Neuronal stem cell (in vitro differentiated cells): ENCODE results near the gene NSRP1.
"Not testable (repeated sequence)": the region's sequence is repeated elsewhere in the genome, so short reads cannot be mapped to it uniquely, and the experiment has no call there.

Experiments
- DNase-seq: peaks from one replicate; pipeline ENCODE4 v3.0.0-alpha.2; 2013; ENCODE audit warnings: low spot score
- H2AFZ ChIP-seq: one replicate; pipeline ENCODE4 v1.6.1; 2013; ENCODE audit warnings: mild to moderate bottlenecking, low read length, inconsistent platforms
- H2AK5ac ChIP-seq: 2 replicates; pipeline ENCODE4 v1.6.1; 2013; ENCODE audit warnings: low read depth, mild to moderate bottlenecking, inconsistent platforms, low read length, moderate library complexity, mixed read lengths
- H2BK120ac ChIP-seq: 2 replicates; pipeline ENCODE4 v1.6.1; 2013; ENCODE audit warnings: low read depth, mild to moderate bottlenecking, inconsistent platforms, low read length, moderate library complexity, mixed read lengths
- H2BK12ac ChIP-seq: one replicate; pipeline ENCODE4 v1.6.1; 2013; ENCODE audit warnings: low read length, inconsistent platforms
- H2BK15ac ChIP-seq: 2 replicates; pipeline ENCODE4 v1.6.1; 2013; ENCODE audit warnings: mild to moderate bottlenecking, low read length, inconsistent platforms, mixed read lengths
- H2BK5ac ChIP-seq: one replicate; pipeline ENCODE4 v1.6.1; 2013; ENCODE audit warnings: inconsistent platforms, mild to moderate bottlenecking, low read length, moderate library complexity
- H3K14ac ChIP-seq: one replicate; pipeline ENCODE4 v1.6.1; 2013; ENCODE audit warnings: low read length, inconsistent platforms
- H3K18ac ChIP-seq: 2 replicates; pipeline ENCODE4 v1.6.1; 2013; ENCODE audit warnings: low read length, inconsistent platforms
- H3K23ac ChIP-seq: 2 replicates; pipeline ENCODE4 v1.6.1; 2013; ENCODE audit warnings: low read depth, mild to moderate bottlenecking, mixed read lengths, low read length, inconsistent platforms; ENCODE audit not compliant: poor library complexity
- H3K27ac ChIP-seq: replicated peaks from 3 replicates; pipeline ENCODE4 v1.5.1; 2013; ENCODE audit warnings: low read length, inconsistent platforms
- H3K27me3 ChIP-seq, 3 experiments: 2 replicates each; pipeline ENCODE4 v1.6.1; 2013; ENCODE audit warnings: low read length in 3 of 3, mild to moderate bottlenecking in 2 of 3, inconsistent platforms in 1 of 3, low read depth in 1 of 3, mixed read lengths in 1 of 3, moderate library complexity in 1 of 3; ENCODE audit not compliant: control insufficient read depth in 3 of 3, insufficient read depth in 3 of 3
- H3K36me3 ChIP-seq, 2 donors: replicated peaks in 1 of 2; 2 replicates each; pipeline ENCODE4 v1.6.1; 2013; ENCODE audit warnings: low read length in 2 of 2; ENCODE audit not compliant: control insufficient read depth in 2 of 2, insufficient read depth in 2 of 2
- H3K4ac ChIP-seq: 2 replicates; pipeline ENCODE4 v1.6.1; 2013; ENCODE audit warnings: inconsistent platforms, mild to moderate bottlenecking, low read length, moderate library complexity
- H3K4me1 ChIP-seq, 2 donors: 1 replicate in 1 of 2; 2 replicates in 1 of 2; pipeline ENCODE4 v1.6.1; 2013; ENCODE audit warnings: low read length in 2 of 2, low read depth in 1 of 2; ENCODE audit not compliant: control insufficient read depth in 2 of 2, insufficient read depth in 1 of 2
- H3K4me2 ChIP-seq: one replicate; pipeline ENCODE4 v1.6.1; 2013; ENCODE audit warnings: mild to moderate bottlenecking, low read length, inconsistent platforms; ENCODE audit not compliant: insufficient read depth, poor library complexity, severe bottlenecking
- H3K4me3 ChIP-seq, 2 donors: 2 replicates each; pipeline ENCODE4 v1.5.1; 2013; ENCODE audit warnings: low read length in 2 of 2, mild to moderate bottlenecking in 2 of 2, inconsistent platforms in 1 of 2, moderate library complexity in 1 of 2
- H3K79me1 ChIP-seq: one replicate; pipeline ENCODE4 v1.6.1; 2013; ENCODE audit warnings: low read depth, mild to moderate bottlenecking, inconsistent platforms, low read length, moderate library complexity
- H3K9ac ChIP-seq: one replicate; pipeline ENCODE4 v1.6.1; 2013; ENCODE audit warnings: mild to moderate bottlenecking, low read depth, low read length, inconsistent platforms; ENCODE audit not compliant: poor library complexity
- H3K9me3 ChIP-seq, 2 donors: replicated peaks in 1 of 2; 2 replicates each; pipeline versions ENCODE3 to v1.6.1; 2013; ENCODE audit warnings: low read length in 2 of 2, mild to moderate bottlenecking in 2 of 2, inconsistent platforms in 1 of 2, low read depth in 1 of 2, mixed read lengths in 1 of 2, moderate library complexity in 1 of 2; ENCODE audit not compliant: control insufficient read depth in 2 of 2, insufficient read depth in 1 of 2
- H4K8ac ChIP-seq: one replicate; pipeline ENCODE4 v1.6.1; 2013; ENCODE audit warnings: low read depth, mild to moderate bottlenecking, inconsistent platforms, low read length, moderate library complexity
- H4K91ac ChIP-seq: one replicate; pipeline ENCODE4 v1.6.1; 2013; ENCODE audit warnings: low read length, low read depth, mild to moderate bottlenecking, inconsistent platforms; ENCODE audit not compliant: poor library complexity
- WGBS, 2 donors: extraction: QIAGEN DNeasy Blood & Tissue Kit; methylation state at CpG; one replicate each; pipeline ENCODE4 v1.1.7; 2013; ENCODE audit warnings: missing lambda C conversion rate in 2 of 2, mixed read lengths in 1 of 2; ENCODE audit not compliant: insufficient read length in 2 of 2, insufficient replicate concordance in 1 of 2; ENCODE audit errors: extremely low coverage in 2 of 2; 5-methylcytosine and 5-hydroxymethylcytosine counted together

NSRP1 gene

DNA sequence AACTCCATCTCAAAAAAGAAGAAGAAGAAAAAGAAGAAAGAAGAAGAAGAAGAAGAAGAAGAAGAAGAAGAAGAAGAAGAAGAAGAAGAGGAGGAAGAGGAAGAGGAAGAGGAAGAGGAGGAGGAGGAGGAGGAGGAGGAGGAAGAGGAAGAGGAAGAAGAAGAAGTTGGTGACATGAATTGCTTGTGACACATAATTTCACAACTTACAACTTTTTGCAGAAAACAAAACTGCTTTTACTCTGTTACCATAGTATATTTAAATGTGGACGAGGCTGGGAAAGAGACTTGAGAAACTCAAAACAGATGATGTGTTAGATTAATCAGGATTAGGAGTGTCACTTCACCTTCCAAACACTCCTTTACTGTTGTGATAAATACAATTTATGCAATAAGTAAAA is 113.4 kb downstream of the NSRP1 start:
- H3K4me3 ChIP-seq, H3K9me3 ChIP-seq, H3K14ac ChIP-seq, H3K79me1 ChIP-seq, H2BK12ac ChIP-seq, H3K36me3 ChIP-seq, H3K4me2 ChIP-seq, H3K23ac ChIP-seq, H2AFZ ChIP-seq, H3K4ac ChIP-seq, H3K9ac ChIP-seq, DNase-seq, H4K91ac ChIP-seq, H2BK120ac ChIP-seq, H3K27ac ChIP-seq, H4K8ac ChIP-seq, H2AK5ac ChIP-seq, H3K4me1 ChIP-seq, H2BK15ac ChIP-seq, H2BK5ac ChIP-seq, H3K18ac ChIP-seq: not testable (repeated sequence)
- no CpG with 5 or more reads among the region's 1 CpG for WGBS, 2 donors
- peaks cover 2 to 66% (median 28%) of the 10 kb centered on the region in 3 experiments for H3K27me3 ChIP-seq

- no peak overlapping the region for H3K14ac ChIP-seq
- H3K9ac ChIP-seq, result no peak overlapping the region
- H2BK15ac ChIP-seq, result no peak overlapping the region
- no peak overlapping the region for H3K4me3 ChIP-seq
- no peak overlapping the region for H3K23ac ChIP-seq
- H3K9me3 ChIP-seq, result peaks cover 0 to 3% of the 10 kb centered on the region in 2 donors
- no peak for DNase-seq
- H4K91ac ChIP-seq, result no peak overlapping the region
- H3K4me1 ChIP-seq, result peaks cover 5 to 8% of the 10 kb centered on the region in 2 donors
- H2BK5ac ChIP-seq, result no peak overlapping the region
- no peak overlapping the region for H2AK5ac ChIP-seq
- H3K36me3 ChIP-seq, result no peaks in the 10 kb centered on the region
- H3K18ac ChIP-seq, result no peak overlapping the region
- no peak overlapping the region for H3K27ac ChIP-seq
- H2BK120ac ChIP-seq, result no peak overlapping the region
- H2BK12ac ChIP-seq, result no peak overlapping the region
- peaks cover 7 to 69% (median 35%) of the 10 kb centered on the region in 3 experiments for H3K27me3 ChIP-seq
- no peak overlapping the region for H4K8ac ChIP-seq
- no peak overlapping the region for H3K4ac ChIP-seq
- H3K79me1 ChIP-seq, result no peaks in the 10 kb centered on the region
- H3K4me2 ChIP-seq, result no peak overlapping the region
- H2AFZ ChIP-seq, result no peak overlapping the region
- WGBS, 2 donors, result no CpG with 5 or more reads among the region's 7 CpGs
Measured at GRCh38 chr17:30230596-30231125, 114.0 kb downstream of the NSRP1 start.

- no peaks in the 10 kb centered on the region for H3K36me3 ChIP-seq
Measured at GRCh38 chr17:30232015-30232823, 115.6 kb downstream of the NSRP1 start.

GRCh38 chr17:30232824-30233427 is 116.3 kb downstream of the NSRP1 start:
- H2BK120ac ChIP-seq, result no peak overlapping the region
- no peak overlapping the region for H3K9ac ChIP-seq
- WGBS, 2 donors, result no CpG with 5 or more reads among the region's 11 CpGs
- H3K18ac ChIP-seq, result no peak overlapping the region
- no peak overlapping the region for H4K91ac ChIP-seq
- no peak overlapping the region for H3K23ac ChIP-seq
- peak overlapping the region; percentile 9 for H3K14ac ChIP-seq
- H2AK5ac ChIP-seq, result no peak overlapping the region
- peaks cover 13% of the 10 kb centered on the region in 2 donors for H3K4me1 ChIP-seq
- H3K4me3 ChIP-seq, result no peak overlapping the region
- H3K9me3 ChIP-seq, result peaks cover 0 to 3% of the 10 kb centered on the region in 2 donors
- H3K27ac ChIP-seq, result no peak overlapping the region
- H3K27me3 ChIP-seq, result peaks cover 19 to 86% (median 55%) of the 10 kb centered on the region in 3 experiments
- no peak for DNase-seq
- no peak overlapping the region for H4K8ac ChIP-seq
- no peaks in the 10 kb centered on the region for H3K79me1 ChIP-seq
- H2BK5ac ChIP-seq, result no peak overlapping the region
- H3K4me2 ChIP-seq, result no peak overlapping the region
- H3K4ac ChIP-seq, result no peak overlapping the region
- H2AFZ ChIP-seq, result no peak overlapping the region
- no peak overlapping the region for H2BK15ac ChIP-seq
- no peaks in the 10 kb centered on the region for H3K36me3 ChIP-seq
- H2BK12ac ChIP-seq, result no peak overlapping the region

More at GRCh38 chr17:30232015-30232823, 115.6 kb downstream of the NSRP1 start:
- no peaks in the 10 kb centered on the region for H3K79me1 ChIP-seq
- DNase-seq, result no peak
- no peak overlapping the region for H3K4me3 ChIP-seq
- H2BK12ac ChIP-seq, result no peak overlapping the region
- no peak overlapping the region for H3K9ac ChIP-seq
- no peak overlapping the region for H3K4me2 ChIP-seq
- no peak overlapping the region for H3K18ac ChIP-seq
- peaks cover 0 to 3% of the 10 kb centered on the region in 2 donors for H3K9me3 ChIP-seq
- H3K23ac ChIP-seq, result no peak overlapping the region
- WGBS, 2 donors, result no CpG with 5 or more reads among the region's 10 CpGs
- no peak overlapping the region for H2AFZ ChIP-seq
- H2BK5ac ChIP-seq, result no peak overlapping the region
- H3K4ac ChIP-seq, result no peak overlapping the region
- H2BK15ac ChIP-seq, result no peak overlapping the region
- no peak overlapping the region for H4K8ac ChIP-seq
- H2AK5ac ChIP-seq, result no peak overlapping the region
- no peak overlapping the region for H3K27ac ChIP-seq
- no peak overlapping the region for H4K91ac ChIP-seq
- H3K14ac ChIP-seq, result no peak overlapping the region
- H2BK120ac ChIP-seq, result no peak overlapping the region
- peaks cover 6 to 8% of the 10 kb centered on the region in 2 donors for H3K4me1 ChIP-seq
- peaks cover 13 to 79% (median 48%) of the 10 kb centered on the region in 3 experiments for H3K27me3 ChIP-seq
